K562 (cell line): Measurements from ENCODE around the gene ANKZF1. TPM values are rescaled to one million over a fixed set of nuclear protein-coding genes. Genes with fewer than 3 reads are reported as not detected.

Source experiments
- ATAC-seq: fragments of 200-7000 bp; cut with Tn5 transposase; 3 replicates; pipeline ENCODE4 v1.9.1; 2020; ENCODE audit warnings: moderate library complexity
- BruUV-seq: library from RNA; stranded (reverse); fragments of 400-500 nt; replicated peaks from 2 replicates; lab custom pipeline; 2021; lab: Mats Ljungman, UMichigan
- CTCF ChIA-PET: fragments of 300-600 bp; formaldehyde crosslinking; extraction: SDS; loops from one replicate; lab custom pipeline; 2021; ENCODE audit warnings: low intra/inter-chr PET ratio; lab: Yijun Ruan, JAX
- POLR2A ChIA-PET: fragments of 300-600, 350-650 bp; sonication (Branson Sonifier 250); formaldehyde crosslinking; extraction: SDS; loops from one replicate; lab custom pipeline; 2021; ENCODE audit warnings: antibody characterized with exemption, inconsistent platforms; lab: Yijun Ruan, JAX
- DNase-seq, 4 experiments: peaks; one replicate each; pipeline versions ENCODE4 v3.0.0 to v3.0.0-alpha.2; 2011 to 2018; ENCODE audit warnings: low spot score in 3 of 4, mixed read lengths in 3 of 4; ENCODE audit errors: extremely low read depth in 1 of 4
- FAIRE-seq: peaks from 2 replicates; lab custom pipeline; 2011; peaks lifted over from hg19 to GRCh38; lab: Jason Lieb, UNC
- H2AFZ ChIP-seq: 2 replicates; pipeline ENCODE4 v1.6.0; 2011; ENCODE audit warnings: low read depth, low read length, control low read depth, inconsistent platforms
- H3K27ac ChIP-seq: fragments of 200-600 bp; 3 replicates; pipeline ENCODE4 v1.8.0; 2011; ENCODE audit warnings: low read depth, mild to moderate bottlenecking, control low read depth, inconsistent platforms, low read length, moderate library complexity, mixed read lengths; ENCODE audit errors: extremely low read depth
- H3K27me3 ChIP-seq, 2 experiments: fragments of 300-600 bp in 1 of 2; 2 replicates in 1 of 2; 3 replicates in 1 of 2; pipeline versions ENCODE4 v1.6.0 to v1.8.0; 2011; ENCODE audit warnings: inconsistent platforms in 2 of 2, low read length in 2 of 2, mild to moderate bottlenecking in 1 of 2, mixed read lengths in 1 of 2, moderate library complexity in 1 of 2; ENCODE audit not compliant: control insufficient read depth in 2 of 2, insufficient read depth in 2 of 2
- H3K36me3 ChIP-seq: fragments of 300-600 bp; 3 replicates; pipeline ENCODE4 v1.8.0; 2011; ENCODE audit warnings: mild to moderate bottlenecking, low read length, inconsistent platforms; ENCODE audit not compliant: control insufficient read depth, insufficient read depth
- H3K4me1 ChIP-seq, 2 experiments: fragments of 200-600 bp in 1 of 2; replicated peaks in 1 of 2; 2 replicates in 1 of 2; 3 replicates in 1 of 2; pipeline versions ENCODE4 v1.5.1 to v1.8.0; 2011; ENCODE audit warnings: inconsistent platforms in 2 of 2, low read length in 2 of 2, mild to moderate bottlenecking in 1 of 2, mixed read lengths in 1 of 2, moderate library complexity in 1 of 2; ENCODE audit not compliant: control insufficient read depth in 2 of 2, insufficient read depth in 2 of 2
- H3K4me2 ChIP-seq: 2 replicates; pipeline ENCODE4 v1.6.1; 2011; ENCODE audit warnings: low read length, control low read depth, inconsistent platforms, mixed read lengths; ENCODE audit not compliant: insufficient read depth
- H3K4me3 ChIP-seq: fragments of 200-600 bp; sonication (generic), shearing (Covaris generic); 2 replicates; pipeline ENCODE4 v1.5.1; 2016; ENCODE audit warnings: control low read depth, inconsistent platforms
- H3K79me2 ChIP-seq: fragments of 200-600 bp; 3 replicates; pipeline ENCODE4 v1.8.0; 2011; ENCODE audit warnings: low read length, inconsistent platforms; ENCODE audit not compliant: control insufficient read depth, insufficient read depth
- H3K9ac ChIP-seq, 2 experiments: 2 replicates each; pipeline versions ENCODE4 v1.6.0 to v1.6.1; 2011; ENCODE audit warnings: low read depth in 2 of 2, low read length in 2 of 2, control low read depth in 1 of 2, inconsistent platforms in 1 of 2, mild to moderate bottlenecking in 1 of 2, mixed read lengths in 1 of 2; ENCODE audit not compliant: insufficient read depth in 1 of 2
- H3K9me1 ChIP-seq: one replicate; pipeline ENCODE4 v1.6.0; 2011; ENCODE audit warnings: inconsistent platforms, mild to moderate bottlenecking, low read length, moderate library complexity; ENCODE audit not compliant: control insufficient read depth, insufficient read depth
- H3K9me3 ChIP-seq: replicated peaks from 2 replicates; pipeline ENCODE4 v1.5.1; 2011; ENCODE audit warnings: low read depth, low read length, inconsistent platforms; ENCODE audit not compliant: control insufficient read depth, insufficient read depth
- H4K20me1 ChIP-seq: replicated peaks from 2 replicates; pipeline ENCODE4 v1.6.1; 2011; ENCODE audit warnings: low read length, inconsistent platforms, mixed read lengths; ENCODE audit not compliant: control insufficient read depth, insufficient read depth
- BDP1 ChIP-seq: IDR thresholded peaks from 3 replicates; pipeline ENCODE4 v1.6.1; 2011; ENCODE audit not compliant: insufficient read length, insufficient read depth
- GTF3C2 ChIP-seq: IDR thresholded peaks from 3 replicates; pipeline ENCODE4 v1.6.1; 2011; ENCODE audit warnings: borderline replicate concordance, mild to moderate bottlenecking, moderate library complexity; ENCODE audit not compliant: insufficient read length; ENCODE audit errors: extremely low read depth
- NR2C2 ChIP-seq, 2 experiments: fragments of 200-800 bp in 1 of 2; sonication (Bioruptor generic) in 1 of 2; sonication (generic) in 1 of 2; formaldehyde crosslinking in 1 of 2; IDR thresholded peaks; 2 replicates each; pipeline versions ENCODE4 v1.6.1 to v1.8.0; 2016 to 2022; ENCODE audit warnings: mild to moderate bottlenecking in 1 of 2, missing compliant biosample characterization in 1 of 2, missing genetic modification characterization in 1 of 2, missing genetic modification reagents in 1 of 2
- POLR2G ChIP-seq: fragments of 200-400 bp; formaldehyde crosslinking; IDR thresholded peaks from 2 replicates; pipeline ENCODE4 v1.6.1; 2017; ENCODE audit warnings: low read depth, mild to moderate bottlenecking, antibody characterized with exemption, low read length, moderate library complexity
- SAFB ChIP-seq: fragments of 200-400 bp; formaldehyde crosslinking; IDR thresholded peaks from 2 replicates; pipeline ENCODE4 v1.6.1; 2017; ENCODE audit warnings: low read depth, low read length, borderline replicate concordance
- SAFB2 ChIP-seq: fragments of 200-400 bp; formaldehyde crosslinking; IDR thresholded peaks from 2 replicates; pipeline ENCODE4 v1.6.1; 2018; ENCODE audit warnings: borderline replicate concordance, low read length, low read depth, moderate library complexity; ENCODE audit not compliant: severe bottlenecking
- ZNF830 ChIP-seq: fragments of 250-450 bp; sonication (Bioruptor Pico); IDR thresholded peaks from 2 replicates; pipeline ENCODE4 v1.5.0; 2021; ENCODE audit warnings: mild to moderate bottlenecking
- WGBS: fragments of 100-300 bp; shearing (Covaris generic); methylation state at CpG from one replicate; pipeline ENCODE4 v1.1.6; 2016; ENCODE audit warnings: low coverage, mixed read lengths; ENCODE audit not compliant: insufficient coverage; ENCODE audit errors: missing lambda C conversion rate; 5-methylcytosine and 5-hydroxymethylcytosine counted together
- in situ Hi-C: fragments of 300-500 bp; cut with MboI; formaldehyde crosslinking; loops from 4 replicates; pipeline ENCODE4 v1.15.0; 2018; ENCODE audit warnings: inconsistent platforms, mixed read lengths
- intact Hi-C: fragments of 100-400 bp; cut with micrococcal nuclease; formaldehyde crosslinking; loops from 2 replicates; pipeline ENCODE4 v1.14.2; 2022
- polyA plus RNA-seq, 8 experiments: library from polyadenylated mRNA; depleted of rRNA in 4 of 8; stranded (reverse) in 5 of 8; unstranded in 3 of 8; fragments of >200 nt; fragmentation: Nextera tagmentation in 2 of 8; fragmentation: Illumina TruSeq in 1 of 8; extraction: Ambion mirVana in 2 of 8; extraction: Trizol in 1 of 8; gene quantifications; 2 replicates each; pipeline versions ENCODE4 v1.2.1 to v1.2.3, GENCODE V29; 2011 to 2014; ENCODE audit warnings: inconsistent platforms in 1 of 8, missing spikeins in 1 of 8
- total RNA-seq, 7 experiments: library from RNA; depleted of rRNA in 6 of 7; stranded (reverse); fragments of >200 nt in 6 of 7; fragmentation: Illumina TruSeq in 2 of 7; extraction: Trizol in 2 of 7; gene quantifications; 2 replicates each; pipeline versions ENCODE4 v1.2.1 to v1.2.3, GENCODE V29; 2011 to 2021; ENCODE audit warnings: low replicate concordance in 1 of 7

Gene ANKZF1
- total and polyA plus RNA-seq, 9 of the 15 experiments (the other 6 are each of a cell fraction or from before 2014, with no cell fraction given): 3.1 to 60.6 (median 31.0) TPM

DNA sequence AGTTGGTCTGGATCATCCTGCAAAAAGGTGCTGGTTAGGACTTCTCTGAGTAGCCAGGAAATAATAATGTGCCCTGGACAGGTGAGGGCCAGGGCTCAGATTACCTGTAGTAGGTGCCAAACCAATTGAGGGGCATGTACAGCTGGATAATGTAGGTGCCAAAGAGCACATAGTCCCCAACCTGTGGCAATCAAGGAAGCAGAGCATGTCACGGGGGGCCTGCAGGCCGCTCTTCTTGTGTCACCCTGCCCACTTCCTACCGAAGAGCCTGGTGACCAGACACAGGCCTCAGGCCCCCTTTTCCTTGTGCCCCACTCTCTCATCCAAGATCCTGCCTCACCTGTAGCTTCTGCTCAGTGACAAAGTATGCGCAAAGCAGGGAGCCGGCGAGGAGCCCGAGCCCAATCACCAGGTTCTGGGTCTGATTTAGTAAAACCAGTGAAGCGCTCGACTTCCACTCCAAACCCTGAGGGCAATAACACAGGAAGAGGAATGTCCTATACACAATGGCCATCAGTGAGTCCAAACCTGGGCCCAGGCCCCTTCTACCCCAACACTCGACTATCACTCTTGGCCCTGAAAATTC, 16.0 kb upstream of the ANKZF1 start:
- BruUV-seq: no TSS peak
- Histone ChIP-seq H3K9me1 (no peaks in the 10 kb centered on the region), H3K4me3 (no peak overlapping the region), H3K27ac (no peak overlapping the region), H4K20me1 (0 out of 2 replicates have a peak, but pooled peaks cover 2% of the 10 kb centered on the region), H3K9ac (no peak overlapping the region), H3K79me2 (peaks cover 25% of the 10 kb centered on the region), H3K9me3 (no peaks in the 10 kb centered on the region), H3K4me1 (peaks cover 7 to 27% of the 10 kb centered on the region in 2 experiments; a peak in 4 of 5 replicates)
- DNase-seq (no peak), FAIRE-seq (no peak), ATAC-seq (no peak)
- in situ Hi-C loops (no loop called here), intact Hi-C loops (no loop called here)
- CTCF ChIA-PET: no interaction called here
- TF ChIP-seq BDP1 (no peak), NR2C2 (CRISPR knock-in tag; IDR thresholded peaks at IDR 0.05) (no peak), NR2C2 (tag; IDR thresholded peaks at IDR 0.05) (no peak), POLR2G (no peak), SAFB (no peak), ZNF830 (CRISPR knock-in tag) (no peak), GTF3C2 (no peak), SAFB2 (no peak)
- TF ChIP-seq, all 486 proteins: peak for 0
- no peak overlapping the region for H3K4me2 ChIP-seq
- H2AFZ ChIP-seq: no peak overlapping the region
- POLR2A ChIA-PET: no interaction called here
- WGBS: 92% methylated on average over 7 of the region's 10 CpGs
- no peaks in the 10 kb centered on the region for H3K27me3 ChIP-seq
- H3K36me3 ChIP-seq: peaks cover 75% of the 10 kb centered on the region
